ENCODE measurements around the gene IMMT.
A peak's percentile ranks its signal among the peaks of the same experiment; 100 is the strongest.
"Not testable (repeated sequence)": the region's sequence is repeated elsewhere in the genome, so short reads cannot be mapped to it uniquely, and the experiment has no call there.

IMMT gene

GRCh38 chr2:86195055-86195807 is at the start of gene IMMT:
TSS of gene IMMT (minus strand) at chr2:86195462. CDS start at chr2:86195382, 80 bp downstream.
- peak; percentile 96 for DNase-seq

GRCh38 chr2:86244781-86245180 is 49.5 kb upstream of the IMMT start:
- DNase-seq = not testable (repeated sequence)

GRCh38 chr2:86243950-86244733 is 48.9 kb upstream of the IMMT start:
- DNase-seq = no peak

GRCh38 chr2:86243272-86243671 is 48.0 kb upstream of the IMMT start:
- no peak for DNase-seq

- no peak for DNase-seq
Observed at GRCh38 chr2:86241611-86242010, 46.3 kb upstream of the IMMT start.

GRCh38 chr2:86240251-86240650 is 45.0 kb upstream of the IMMT start:
- no peak for DNase-seq

- no peak for DNase-seq
Observed at GRCh38 chr2:86239745-86240144, 44.5 kb upstream of the IMMT start.

GRCh38 chr2:86239326-86239725 is 44.1 kb upstream of the IMMT start:
- no peak for DNase-seq

- no peak for DNase-seq
Observed at GRCh38 chr2:86238354-86238753, 43.1 kb upstream of the IMMT start.

- DNase-seq = no peak
Observed at GRCh38 chr2:86237172-86237571, 41.9 kb upstream of the IMMT start.

- DNase-seq = no peak
Observed at GRCh38 chr2:86235196-86235980, 40.1 kb upstream of the IMMT start.

GRCh38 chr2:86234563-86235131 is 39.4 kb upstream of the IMMT start:
- no peak for DNase-seq

GRCh38 chr2:86233436-86233835 is 38.2 kb upstream of the IMMT start:
- DNase-seq = no peak

GRCh38 chr2:86232910-86233309 is 37.6 kb upstream of the IMMT start:
- no peak for DNase-seq

GRCh38 chr2:86232373-86232784 is 37.1 kb upstream of the IMMT start:
- no peak for DNase-seq

- DNase-seq = no peak
Observed at GRCh38 chr2:86231680-86232372, 36.6 kb upstream of the IMMT start.

GRCh38 chr2:86230961-86231360 is 35.7 kb upstream of the IMMT start:
- no peak for DNase-seq

- peak; percentile 75 for DNase-seq
Observed at GRCh38 chr2:86229221-86229620, 34.0 kb upstream of the IMMT start.

- DNase-seq = not testable (repeated sequence)
Observed at GRCh38 chr2:86228574-86228973, 33.3 kb upstream of the IMMT start.

GRCh38 chr2:86227685-86228084 is 32.4 kb upstream of the IMMT start:
- no peak for DNase-seq

- no peak for DNase-seq
Observed at GRCh38 chr2:86226636-86227520, 31.6 kb upstream of the IMMT start.
